ENCODE results near the gene EYA4.

Gene EYA4

GRCh38 chr6:133291671-133292070, 50.5 kb downstream of the EYA4 start:
- no peak for DNase-seq

DNA sequence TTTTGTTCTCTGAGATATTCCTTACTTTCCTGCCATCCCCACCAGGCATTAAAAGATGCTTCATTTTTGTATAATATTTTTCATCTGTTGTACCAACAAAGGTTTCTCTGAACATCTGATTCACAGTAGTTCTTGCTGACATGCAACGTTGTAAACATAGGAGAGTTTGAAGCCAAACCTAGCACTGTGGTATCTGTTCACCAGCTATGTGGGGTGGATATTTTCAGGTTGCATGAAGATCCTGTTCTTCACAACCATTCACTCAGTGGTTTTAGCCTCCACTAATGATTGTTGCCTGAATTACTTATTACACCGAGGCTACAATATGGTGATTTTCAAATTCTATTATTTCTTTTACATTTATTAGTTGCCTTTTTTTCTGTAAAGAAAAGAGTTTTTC, 56.5 kb downstream of the EYA4 start:
- no peak for DNase-seq

- DNase-seq = no peak
Measured at GRCh38 chr6:133298335-133298734, 57.2 kb downstream of the EYA4 start.

- no peak for DNase-seq
Measured at GRCh38 chr6:133298801-133299200, 57.6 kb downstream of the EYA4 start.

DNA sequence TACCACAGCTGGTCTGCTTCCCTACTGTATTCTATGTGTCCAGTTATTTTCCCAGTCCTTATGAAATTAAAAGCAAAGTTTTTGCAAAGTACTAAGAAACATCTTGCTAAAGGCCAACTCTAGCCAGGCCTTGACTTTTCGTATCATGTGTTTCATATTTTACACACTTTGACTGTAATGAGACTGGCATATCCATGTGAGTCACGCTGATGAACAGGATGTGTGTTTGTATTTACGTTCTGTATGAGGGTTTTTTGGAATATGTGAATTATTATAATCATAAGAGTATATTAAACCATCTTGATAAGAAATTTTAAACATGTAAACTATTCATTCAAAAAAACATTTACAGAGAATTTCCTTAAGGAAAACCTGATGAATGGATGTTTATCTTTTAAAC, 59.7 kb downstream of the EYA4 start:
- no peak for DNase-seq

- DNase-seq = no peak
Measured at GRCh38 chr6:133301835-133302234, 60.7 kb downstream of the EYA4 start.

DNA sequence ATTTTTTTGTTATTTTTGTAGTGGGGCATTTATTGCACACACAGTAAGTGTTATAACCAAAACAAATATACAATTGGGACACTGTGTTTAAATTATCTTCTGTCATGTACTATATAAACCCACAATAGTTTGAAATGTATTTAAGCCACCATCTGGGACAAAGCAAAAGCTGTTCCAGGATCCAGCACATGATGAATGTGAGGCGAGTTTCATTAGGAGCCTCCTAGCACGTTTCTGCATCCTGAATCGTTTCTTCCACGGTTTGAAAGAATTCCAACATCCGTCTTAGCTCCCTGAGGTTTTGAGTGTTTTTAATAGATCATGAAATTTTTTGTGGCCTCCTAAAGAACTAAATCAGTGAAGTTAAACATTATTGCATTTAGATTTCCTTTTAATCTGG, 65.8 kb downstream of the EYA4 start:
- no peak for DNase-seq

GRCh38 chr6:133309579-133309978, 68.4 kb downstream of the EYA4 start:
- no peak for DNase-seq

- no peak for DNase-seq
Measured at GRCh38 chr6:133312006-133312405, 70.8 kb downstream of the EYA4 start.

DNA sequence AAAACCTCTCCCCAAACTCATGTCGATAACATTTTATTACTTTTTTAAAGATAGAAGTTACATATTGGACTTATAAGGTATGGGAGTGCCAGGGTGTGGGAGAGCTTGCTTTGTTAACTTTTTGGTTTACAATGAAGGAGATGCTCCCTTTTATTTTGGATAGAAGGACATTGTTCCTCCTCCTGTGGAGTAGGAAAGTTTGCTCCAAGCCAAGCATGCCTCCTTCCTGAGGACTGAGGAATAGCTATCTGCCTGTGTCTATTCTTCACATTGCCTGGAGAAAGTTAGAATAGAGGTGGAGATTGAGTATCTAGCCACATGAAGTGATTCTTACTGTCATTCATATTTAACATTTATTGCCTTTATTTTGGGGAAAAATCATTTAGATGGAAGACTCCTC, 71.9 kb downstream of the EYA4 start:
- DNase-seq = no peak

DNA sequence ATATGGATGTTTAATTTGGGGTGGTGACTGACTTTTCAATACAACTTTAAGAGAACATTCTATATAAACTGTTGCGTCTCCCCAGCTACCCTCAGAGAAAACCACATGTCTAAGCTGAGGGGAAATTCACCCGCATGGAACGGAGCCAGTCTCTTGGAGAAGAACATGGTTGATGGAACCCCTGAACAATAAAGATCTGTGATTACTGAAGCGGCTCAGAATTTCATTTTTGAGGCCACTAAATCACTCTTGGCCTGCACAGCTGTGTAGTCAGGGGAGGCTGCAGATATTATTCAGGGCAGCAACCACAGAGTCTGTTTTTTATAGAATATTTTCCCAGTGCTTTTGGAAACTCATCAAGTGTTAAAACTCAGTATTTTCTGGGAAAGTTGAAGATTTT, 73.8 kb downstream of the EYA4 start:
- no peak for DNase-seq

DNA sequence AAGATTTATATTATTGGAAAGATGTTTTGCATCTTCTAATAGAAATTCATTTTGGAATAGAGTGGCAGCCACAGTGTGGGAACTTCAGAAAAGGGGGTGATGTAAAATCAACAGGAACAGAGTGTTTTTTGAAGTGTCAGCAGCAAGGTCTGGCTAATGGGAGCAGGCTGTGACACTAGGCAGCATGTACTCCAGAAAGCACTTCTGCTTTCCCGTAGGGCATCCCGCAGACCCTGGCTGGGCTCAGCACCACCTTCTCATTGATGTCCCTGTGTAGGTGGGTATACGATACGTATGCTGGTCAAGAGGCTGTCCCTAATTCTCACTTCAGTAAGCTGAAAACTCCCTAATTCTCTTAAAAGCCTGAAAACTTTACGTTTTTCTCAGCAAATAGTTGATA, 74.7 kb downstream of the EYA4 start:
- DNase-seq = no peak

- DNase-seq = no peak
Measured at GRCh38 chr6:133317704-133318103, 76.5 kb downstream of the EYA4 start.

GRCh38 chr6:133326584-133326983, 85.4 kb downstream of the EYA4 start:
- no peak for DNase-seq

GRCh38 chr6:133333852-133334251, 92.7 kb downstream of the EYA4 start:
- DNase-seq = no peak

- no peak for DNase-seq
Measured at GRCh38 chr6:133337308-133337707, 96.2 kb downstream of the EYA4 start.

DNA sequence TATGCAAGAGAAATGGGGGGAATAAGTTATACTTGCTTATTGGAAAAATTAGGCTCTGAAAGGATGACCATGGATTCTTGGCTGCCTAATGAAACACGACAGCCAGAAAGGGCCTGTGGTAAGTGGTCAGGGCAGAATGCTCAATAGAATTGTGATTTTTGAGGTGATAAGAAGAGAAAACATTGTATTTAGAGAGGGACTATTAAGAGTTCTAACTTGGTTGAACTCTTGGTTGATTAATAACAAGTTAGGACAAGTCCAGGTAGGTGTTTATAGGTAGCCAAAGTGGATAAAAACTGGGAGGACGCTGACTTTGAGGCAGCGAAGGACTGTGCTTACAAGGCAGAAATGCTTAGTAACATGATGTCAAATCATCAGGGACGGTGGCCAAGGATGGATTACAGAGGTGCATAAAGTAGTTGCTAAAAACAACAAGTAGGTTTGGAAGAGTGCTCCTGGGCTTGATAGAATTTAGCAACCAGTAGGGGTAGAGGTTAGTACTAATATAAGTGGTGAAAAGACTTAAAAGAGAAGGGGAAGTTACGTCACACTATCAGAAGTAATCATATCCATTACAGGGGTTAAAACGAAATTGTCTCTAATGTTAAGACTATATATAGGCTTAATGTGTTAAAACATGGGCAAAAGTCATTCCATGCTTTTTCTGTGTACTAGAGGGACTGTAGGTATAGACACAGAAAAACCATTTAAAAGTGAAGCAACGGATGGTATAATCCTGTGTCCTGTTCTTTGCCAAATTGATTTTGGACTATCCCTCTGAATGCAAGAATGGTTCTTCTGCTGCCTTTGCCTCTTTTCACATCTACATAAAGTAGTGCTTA, 98.6 kb downstream of the EYA4 start:
- DNase-seq = no peak

DNA sequence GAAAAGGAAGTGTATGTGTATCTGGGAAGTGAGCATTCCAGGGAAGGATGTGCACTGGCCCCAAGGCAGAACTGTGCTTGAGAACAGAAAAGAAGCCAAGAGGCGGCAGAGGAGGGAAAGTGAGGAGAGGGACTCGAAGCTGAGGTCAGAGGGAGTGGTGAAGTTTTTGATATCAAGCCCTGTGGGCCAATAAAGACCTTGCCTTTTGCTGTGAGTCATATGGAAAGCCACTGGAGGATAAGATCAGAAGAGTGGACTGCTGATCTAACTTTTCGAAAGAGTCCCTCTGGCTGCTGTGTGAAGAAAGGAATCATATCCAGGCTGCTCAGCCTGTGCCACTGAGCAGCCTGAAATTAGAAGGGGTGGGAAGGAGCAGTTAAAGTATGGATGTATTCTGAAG, 99.4 kb downstream of the EYA4 start:
- DNase-seq = no peak

DNA sequence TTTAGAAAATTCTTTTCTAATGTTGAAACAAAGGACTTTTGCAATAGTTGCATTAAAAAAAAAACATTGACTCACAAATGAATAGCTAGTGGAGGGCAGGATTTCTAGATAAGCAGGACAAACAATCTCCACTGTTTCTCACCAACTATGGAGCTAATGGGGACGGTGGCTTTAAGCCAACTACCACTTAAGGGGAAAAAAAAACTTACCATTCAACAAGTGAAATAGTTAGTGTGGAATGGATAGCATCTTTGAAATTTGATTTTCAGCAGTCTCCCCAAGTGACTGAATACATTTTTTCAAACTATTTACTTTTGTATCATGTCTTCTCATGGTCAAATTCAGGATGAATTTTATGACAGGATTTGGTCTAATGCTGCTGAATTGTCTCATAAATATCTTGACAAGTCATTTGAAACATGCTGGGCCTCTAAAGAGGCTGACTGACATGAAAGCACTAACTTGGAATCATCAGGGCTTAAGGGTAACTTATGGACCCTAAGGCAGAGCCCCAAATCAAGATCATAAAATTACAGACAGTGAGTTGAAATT, 100.5 kb downstream of the EYA4 start:
- DNase-seq = no peak

DNA sequence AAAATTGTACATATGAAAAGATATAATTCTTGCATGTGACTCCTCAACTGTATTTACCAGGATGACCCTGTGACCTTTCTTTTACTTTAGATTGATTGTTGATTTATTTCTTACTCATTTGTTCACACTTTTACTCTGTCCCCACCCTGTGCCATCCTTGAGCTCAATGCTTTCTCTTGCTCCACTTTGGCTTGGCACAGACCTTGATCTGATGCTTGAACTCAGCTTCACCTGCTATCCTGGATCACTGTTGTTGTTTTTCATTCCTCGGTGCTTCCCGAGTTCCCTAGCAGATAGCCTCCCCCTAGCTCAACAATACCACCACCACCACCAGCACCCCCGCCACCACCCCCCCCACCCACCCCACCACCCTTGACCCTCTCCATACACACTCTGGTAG, 102.1 kb downstream of the EYA4 start:
- DNase-seq = no peak

GRCh38 chr6:133348846-133349245, 107.7 kb downstream of the EYA4 start:
- DNase-seq = no peak

- DNase-seq = no peak
Measured at GRCh38 chr6:133350928-133351327, 109.8 kb downstream of the EYA4 start.

DNA sequence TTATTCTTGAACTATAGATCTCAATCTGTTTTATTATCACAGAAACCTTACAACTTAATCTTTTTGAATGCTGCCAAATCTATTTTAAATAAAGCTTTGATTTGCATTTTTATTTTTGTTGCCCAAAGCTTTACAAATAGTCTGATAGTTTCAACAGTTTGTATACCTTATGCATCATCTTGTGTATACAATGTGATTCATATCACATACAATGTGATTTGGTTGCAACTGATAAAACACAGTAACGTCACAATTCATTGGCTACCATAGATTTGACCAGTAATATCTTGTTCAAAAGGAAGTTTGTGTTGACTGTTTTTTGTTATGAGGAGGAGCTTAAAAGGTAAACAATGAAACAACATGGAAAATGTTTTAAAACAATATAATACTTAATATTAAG, 110.9 kb downstream of the EYA4 start:
- DNase-seq = no peak

DNA sequence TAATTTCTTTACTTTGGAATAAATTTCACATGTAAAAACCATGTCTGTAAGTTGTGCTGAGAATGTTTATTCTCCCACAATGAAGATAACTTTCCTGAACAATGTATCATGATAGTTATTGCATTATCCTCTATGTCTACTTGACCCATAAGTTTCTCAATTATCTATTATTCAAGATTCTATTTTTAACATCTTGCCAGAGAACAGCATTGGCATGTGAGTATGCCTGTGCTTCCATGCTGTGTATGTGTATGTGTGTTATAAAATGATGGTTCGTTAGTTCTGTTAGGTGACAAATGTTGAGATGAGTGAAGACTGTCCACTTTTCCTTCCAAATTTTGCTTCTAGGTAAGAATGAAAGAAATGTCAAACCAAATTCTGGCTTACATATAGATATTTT, 111.9 kb downstream of the EYA4 start:
- DNase-seq = no peak

GRCh38 chr6:133355922-133356321, 114.8 kb downstream of the EYA4 start:
- no peak for DNase-seq
